Pulmonary artery endothelial cell (primary cell): ENCODE measurements around the gene RAB3IL1. TPM values are rescaled to one million over a fixed set of nuclear protein-coding genes. Genes with fewer than 3 reads are reported as not detected.
"Not testable (repeated sequence)": the region's sequence is repeated elsewhere in the genome, so short reads cannot be mapped to it uniquely, and the experiment has no call there.

Source experiments
- DNase-seq: peaks from one replicate; pipeline ENCODE4 v3.0.0-alpha.2; 2011; ENCODE audit warnings: low read depth, low spot score
- total RNA-seq: library from RNA; depleted of rRNA; stranded (reverse); fragments of >200 nt; gene quantifications from 2 replicates; pipeline ENCODE4 v1.2.3, GENCODE V29; 2014

RAB3IL1 gene
- total RNA-seq, 1 donor from 2014 or later = 0.92 TPM

DNA sequence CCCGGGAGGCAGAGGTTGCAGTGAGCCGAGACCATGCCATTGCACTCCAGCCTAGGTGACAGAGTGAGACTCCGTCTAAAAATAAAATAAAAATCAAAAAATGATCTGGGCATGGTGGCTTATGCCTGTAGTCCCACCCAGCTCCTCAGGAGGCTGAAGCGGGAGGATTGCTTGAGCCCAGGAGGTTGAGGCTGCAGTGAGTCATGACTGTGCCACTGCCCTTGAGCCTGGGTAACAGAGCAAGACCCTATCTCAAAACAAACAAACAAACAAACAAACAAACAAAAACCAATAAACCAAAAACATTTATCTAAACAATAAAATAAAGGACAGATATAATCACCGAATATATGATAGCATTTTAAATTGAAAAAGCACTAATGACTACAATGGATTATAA, 36.3 kb upstream of the RAB3IL1 start:
- not testable (repeated sequence) for DNase-seq

DNA sequence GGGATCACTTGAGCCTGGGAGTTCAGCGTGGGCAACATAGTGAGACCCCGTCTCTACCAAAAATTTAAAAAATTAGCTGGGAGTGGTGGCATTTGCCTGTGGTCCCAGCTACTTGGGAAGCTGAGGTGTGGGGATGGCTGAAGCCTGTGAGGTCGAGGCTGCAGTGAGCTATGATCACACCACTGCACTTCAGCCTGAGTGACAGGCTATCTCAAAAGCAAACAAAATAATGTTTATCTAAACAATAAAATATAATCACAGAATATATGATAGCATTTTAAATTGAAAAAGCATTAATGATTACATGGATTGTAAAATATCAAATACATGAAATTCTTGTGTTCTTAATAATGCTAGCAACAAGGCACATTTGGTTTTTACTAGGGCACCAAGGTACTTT, 35.5 kb upstream of the RAB3IL1 start:
- no peak for DNase-seq

DNA sequence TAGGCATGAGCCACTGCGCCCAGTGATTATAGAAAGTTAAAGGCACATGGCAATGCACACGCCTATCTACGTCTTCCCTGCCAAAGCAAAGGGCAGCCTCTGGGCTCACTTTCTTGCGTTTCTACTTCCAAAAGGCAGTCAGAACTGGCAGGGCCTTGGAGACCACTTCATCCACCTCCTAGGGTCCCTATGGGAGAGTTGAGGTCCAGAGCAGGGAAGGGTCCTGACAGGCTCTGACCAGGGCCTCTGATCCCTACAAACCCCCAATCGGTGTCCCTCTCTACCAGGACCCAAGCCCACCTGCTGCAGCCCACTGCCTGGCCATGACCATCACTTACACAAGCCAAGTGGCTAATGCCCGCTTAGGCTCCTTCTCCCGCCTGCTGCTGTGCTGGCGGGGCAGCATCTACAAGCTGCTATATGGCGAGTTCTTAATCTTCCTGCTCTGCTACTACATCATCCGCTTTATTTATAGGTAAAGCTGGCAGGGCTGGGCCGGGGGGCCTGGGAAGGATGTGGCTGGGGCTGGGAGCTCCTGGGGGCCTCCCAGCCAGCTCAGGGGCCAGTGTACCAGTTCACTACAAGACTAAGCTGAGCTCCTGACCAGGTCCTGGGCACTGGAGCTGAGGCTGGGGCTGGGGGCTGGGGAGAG, 34.2 kb upstream of the RAB3IL1 start:
- DNase-seq = no peak

DNA sequence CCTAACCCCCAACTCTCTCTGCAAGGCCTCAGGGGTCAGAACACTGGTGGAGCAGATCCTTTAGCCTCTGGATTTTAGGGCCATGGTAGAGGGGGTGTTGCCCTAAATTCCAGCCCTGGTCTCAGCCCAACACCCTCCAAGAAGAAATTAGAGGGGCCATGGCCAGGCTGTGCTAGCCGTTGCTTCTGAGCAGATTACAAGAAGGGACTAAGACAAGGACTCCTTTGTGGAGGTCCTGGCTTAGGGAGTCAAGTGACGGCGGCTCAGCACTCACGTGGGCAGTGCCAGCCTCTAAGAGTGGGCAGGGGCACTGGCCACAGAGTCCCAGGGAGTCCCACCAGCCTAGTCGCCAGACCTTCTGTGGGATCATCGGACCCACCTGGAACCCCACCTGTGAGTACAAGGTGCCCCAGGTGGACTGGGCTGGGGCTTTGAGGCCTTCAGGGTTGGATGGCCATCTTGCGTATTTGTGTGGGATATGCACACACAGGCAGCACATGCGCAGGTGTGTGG, 32.7 kb upstream of the RAB3IL1 start, which contains the start of gene BEST1:
Gene BEST1 (plus strand): TSS at position 317 of the 513 bp plus-strand sequence. CDS start 1,456 bp downstream, outside the sequence.
- no peak for DNase-seq

DNA sequence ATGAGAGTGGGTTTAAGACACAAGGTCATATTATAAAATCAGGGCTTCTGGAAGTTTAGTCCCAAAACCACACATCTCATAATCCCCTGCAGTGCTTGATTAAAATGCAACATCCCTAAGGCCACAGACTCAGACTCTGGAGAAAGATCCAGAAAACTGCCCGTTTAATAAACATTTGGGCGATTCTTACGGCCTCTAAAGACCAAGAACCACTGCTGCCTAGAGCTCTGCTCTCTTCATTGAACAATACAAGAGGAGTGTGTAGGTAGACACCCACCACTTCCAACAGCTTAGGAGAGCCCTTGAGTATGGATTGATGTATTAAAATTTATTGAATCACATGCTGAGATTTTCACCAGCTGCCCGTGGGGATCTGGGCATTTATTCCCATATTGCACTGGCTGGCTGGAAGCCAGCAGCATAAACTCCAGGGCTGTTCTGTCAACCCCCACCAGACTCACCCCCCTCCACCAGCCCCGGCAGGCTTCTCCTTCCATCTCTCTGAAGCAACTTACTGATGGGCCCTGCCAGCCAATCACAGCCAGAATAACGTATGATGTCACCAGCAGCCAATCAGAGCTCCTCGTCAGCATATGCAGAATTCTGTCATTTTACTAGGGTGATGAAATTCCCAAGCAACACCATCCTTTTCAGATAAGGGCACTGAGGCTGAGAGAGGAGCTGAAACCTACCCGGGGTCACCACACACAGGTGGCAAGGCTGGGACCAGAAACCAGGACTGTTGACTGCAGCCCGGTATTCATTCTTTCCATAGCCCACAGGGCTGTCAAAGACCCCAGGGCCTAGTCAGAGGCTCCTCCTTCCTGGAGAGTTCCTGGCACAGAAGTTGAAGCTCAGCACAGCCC, 32.0 kb upstream of the RAB3IL1 start:
- DNase-seq = peak; percentile 40

DNA sequence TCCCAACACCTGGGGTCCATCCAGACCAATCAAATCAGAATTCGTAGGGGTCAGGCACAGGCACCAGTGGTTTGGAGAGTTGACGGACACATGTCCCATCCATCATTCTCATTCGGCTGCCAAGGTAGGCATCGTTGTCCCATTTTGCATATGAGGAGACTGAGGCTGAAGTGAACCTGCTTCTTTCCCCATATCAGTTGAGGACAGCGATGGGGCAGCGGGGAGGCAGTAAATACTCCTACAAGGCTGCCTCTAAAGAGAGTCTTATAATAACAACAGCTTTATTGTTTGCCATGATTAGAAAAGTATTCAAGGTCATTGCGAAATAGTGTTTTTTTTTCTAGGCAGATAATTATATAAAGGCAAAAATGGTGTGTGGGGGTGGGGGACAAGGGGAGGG, 31.1 kb upstream of the RAB3IL1 start:
- DNase-seq = no peak

DNA sequence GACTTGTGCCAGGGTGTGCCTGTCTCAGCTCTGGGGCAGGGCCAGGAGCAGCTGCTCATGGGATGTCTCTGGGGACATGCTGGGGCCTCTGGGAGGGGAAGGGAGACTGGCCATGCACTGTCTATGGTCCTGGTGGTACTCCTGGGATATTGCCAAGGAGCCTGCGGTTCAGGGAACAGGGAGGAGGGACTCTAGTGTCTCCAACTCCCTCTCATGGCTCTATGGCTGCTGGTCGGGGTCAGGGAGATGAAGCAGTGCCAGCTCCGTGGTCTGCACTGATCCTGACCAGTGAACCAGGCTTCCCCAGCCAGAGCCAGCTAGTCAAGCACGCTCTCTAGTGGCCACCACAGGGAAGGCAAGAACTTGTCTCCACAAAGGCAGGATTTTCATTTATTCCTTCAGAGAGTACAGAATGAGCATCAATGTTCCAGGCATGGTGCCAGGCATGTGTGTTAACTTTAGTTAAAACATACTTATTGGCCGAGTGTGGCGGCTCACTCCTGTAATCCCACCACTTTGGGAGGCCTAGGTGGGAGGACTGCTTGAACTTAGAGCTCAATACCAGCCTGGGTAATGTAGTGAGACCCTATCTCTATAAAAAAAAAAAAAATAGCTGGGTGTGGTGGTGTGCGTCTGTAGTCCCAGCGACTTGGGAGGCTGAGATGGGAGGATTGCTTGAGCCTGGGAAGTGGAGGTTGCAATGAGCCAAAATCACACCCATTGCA, 30.3 kb upstream of the RAB3IL1 start:
- peak; percentile 57 for DNase-seq

DNA sequence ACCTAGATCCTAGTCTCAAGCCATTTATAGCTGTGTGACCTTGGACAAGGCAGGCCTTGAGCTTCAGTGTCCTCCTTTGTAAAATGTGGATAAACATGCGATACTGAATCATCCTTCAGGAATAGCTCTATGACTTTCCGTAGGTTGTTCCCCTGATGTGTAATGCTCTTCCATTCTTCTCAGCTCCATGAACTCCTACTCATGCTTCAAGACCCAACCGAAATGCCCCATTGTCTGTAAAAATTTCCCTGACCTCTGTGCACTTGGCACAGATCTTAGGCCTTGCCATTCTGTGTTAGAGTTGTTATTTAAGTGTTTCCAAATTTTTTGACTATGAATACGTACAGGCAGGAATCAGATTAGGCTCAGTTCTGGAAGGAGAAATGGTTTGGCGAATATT, 29.5 kb upstream of the RAB3IL1 start:
- no peak for DNase-seq

DNA sequence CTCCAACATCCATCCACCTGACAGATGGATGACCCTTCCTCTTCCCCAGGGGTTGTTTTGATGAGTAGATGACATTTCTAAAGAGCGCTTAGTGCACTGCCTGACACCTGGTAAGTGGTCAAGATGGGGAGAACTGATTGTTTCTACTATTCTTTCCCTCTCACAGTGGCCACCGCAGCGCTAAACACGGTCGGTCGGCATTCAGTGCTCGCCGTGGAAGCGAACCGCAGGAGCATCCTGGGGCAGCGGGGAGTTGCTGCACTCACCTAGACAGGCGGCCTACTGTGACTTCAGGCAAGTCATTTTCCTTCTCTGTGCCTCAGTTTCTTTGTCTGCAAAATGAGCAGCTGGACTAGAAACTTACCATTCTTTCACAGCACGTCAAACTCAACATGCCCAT, 27.8 kb upstream of the RAB3IL1 start:
- no peak for DNase-seq

DNA sequence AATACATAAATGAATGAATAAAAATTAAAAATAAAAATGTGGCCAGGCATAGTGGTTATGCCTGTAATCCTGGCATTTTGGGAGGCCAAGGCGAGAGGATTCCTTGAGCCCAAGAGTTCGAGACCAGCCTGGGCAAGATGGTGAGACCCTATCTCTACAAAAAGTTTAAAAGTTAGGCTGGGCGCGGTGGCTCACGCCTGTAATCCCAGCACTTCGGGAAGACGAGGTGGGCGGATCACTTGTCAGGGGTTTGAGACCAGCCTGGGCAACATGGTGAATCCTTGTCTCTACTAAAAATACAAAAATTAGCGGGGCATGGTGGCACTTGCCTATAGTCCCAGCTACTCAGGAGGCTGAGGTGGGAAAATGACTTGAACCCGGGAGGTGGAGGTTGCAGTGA, 23.1 kb upstream of the RAB3IL1 start:
- DNase-seq = no peak

DNA sequence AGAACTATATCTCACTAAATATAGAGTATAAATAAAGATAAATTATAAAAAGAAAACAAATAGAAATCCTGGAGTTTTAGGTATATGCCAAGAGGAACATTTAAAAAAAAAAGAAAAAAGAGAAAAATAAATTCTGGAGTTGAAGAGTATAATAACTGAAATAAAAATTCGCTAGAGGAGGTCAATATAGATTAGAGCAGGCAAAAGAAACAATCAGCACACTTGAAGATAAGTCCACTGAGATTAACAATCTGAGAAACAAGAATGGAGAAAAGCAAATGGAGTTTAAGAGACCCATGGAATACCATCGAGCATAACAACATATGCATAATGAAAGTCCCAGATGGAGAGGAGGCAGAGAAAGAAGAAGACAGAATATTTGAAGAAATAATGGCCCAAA, 18.5 kb upstream of the RAB3IL1 start:
- no peak for DNase-seq

DNA sequence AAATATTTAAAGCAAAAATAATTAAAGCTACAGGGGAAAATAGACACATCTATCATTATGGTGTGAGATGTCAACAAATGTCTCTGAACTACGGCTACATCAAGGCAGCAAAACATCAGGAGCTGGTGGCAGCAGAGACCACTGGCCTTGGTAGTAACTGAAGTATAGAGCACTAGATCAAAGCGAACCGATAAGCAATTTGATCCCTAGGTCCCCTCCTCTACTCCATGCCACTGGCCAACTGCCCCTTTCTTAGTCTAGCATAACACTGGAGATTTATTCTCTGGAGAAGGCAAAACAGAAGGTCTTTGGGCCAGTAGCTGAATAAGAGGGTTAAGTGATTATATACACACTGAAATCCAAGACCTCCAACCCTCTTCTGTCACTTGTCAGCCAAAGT, 13.6 kb upstream of the RAB3IL1 start:
- DNase-seq = no peak

DNA sequence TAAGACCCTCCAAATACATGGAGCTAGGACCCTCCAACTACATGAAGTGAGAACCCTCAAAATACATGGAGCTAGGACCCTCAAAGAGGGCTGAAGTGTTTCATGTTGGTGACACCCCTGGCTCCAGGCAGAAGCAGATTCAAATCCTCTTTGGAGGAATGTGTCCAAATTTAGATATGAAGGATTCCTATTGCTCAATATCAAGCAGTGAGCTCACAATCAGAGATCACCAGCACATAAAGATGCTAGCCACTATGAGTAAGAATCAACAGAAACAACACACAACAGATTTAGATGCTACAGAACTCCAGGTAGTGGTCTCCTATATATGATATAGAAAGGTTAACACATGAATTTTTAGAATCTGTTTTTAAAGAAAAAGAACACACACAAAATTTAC, 11.2 kb upstream of the RAB3IL1 start:
- DNase-seq = no peak

DNA sequence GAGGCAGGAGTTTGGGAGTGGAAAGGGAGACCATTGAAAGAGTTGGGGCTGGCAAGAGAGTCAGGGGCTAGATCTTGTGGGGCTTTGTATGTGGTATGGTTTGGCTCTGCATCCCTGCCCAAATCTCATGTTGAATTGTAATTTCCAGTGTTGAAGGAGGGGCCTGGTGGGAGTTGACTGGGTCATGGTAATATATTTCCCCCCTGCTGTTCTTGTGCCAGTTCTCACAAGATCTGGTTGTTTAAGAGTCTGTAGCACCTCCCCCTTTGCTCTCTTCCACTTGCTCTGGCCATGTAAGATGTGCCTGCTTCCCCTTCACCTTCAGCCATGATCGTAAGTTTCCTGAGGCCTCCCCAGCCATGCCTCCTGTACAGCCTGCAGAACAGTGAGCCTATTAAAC, 10.1 kb upstream of the RAB3IL1 start:
- DNase-seq = no peak

DNA sequence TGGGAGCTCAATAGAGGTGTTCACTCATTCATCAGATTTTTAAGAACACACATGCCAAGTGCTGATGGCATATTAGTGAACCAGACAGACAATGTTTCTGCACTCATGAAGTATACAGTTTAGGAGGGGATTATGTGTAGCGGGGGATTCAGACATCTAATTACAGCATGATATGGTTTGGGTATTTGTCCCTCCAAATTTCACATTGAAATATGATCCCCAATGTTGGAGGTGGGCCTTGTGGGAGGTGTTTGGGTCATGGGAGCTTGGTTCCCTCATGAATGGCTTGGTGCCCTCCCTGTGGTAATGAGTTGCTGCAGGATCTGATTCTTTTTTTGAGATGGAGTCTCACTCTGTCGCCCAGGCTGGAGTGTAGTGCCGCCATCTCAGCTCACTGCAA, 8.9 kb upstream of the RAB3IL1 start:
- DNase-seq = no peak

DNA sequence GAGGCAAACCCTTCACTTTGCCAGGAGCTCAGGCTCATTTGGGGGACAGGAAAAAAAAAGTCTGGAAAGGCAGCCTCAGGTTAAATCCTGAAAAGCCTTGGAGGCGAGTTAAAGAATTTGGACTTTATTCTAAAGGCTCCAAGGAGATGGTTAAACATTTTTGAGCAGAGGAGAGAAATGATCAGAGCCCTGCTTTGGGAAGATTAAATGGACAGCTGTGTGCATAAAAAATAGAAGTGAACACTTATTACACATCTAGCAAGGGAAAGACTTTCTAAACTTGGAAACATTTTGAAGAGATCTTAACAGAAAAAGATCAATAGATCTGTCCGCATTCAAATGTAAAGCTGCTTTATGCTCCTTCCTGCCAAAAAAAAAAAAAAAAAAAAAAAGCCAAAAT, 8.4 kb upstream of the RAB3IL1 start:
- no peak for DNase-seq

DNA sequence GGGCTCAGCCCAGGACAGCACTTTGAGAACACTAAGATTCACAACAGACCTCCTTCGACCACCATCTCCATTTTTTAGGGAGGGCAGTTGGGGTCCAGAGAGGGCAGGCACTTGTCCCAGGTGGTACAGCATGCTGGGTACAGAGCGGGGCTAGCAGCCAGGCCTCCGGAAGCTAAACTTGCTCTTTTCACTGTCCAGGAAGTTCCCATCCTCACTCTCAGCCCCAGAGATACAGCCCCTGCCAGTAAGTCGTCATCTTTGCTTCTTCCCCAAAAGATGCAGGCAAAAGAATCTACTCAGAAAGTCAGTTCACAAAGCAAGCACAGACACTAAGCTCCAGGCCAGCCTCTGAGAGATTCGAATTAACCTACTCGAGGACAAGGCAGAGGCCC, 6.7 kb upstream of the RAB3IL1 start:
- no peak for DNase-seq

DNA sequence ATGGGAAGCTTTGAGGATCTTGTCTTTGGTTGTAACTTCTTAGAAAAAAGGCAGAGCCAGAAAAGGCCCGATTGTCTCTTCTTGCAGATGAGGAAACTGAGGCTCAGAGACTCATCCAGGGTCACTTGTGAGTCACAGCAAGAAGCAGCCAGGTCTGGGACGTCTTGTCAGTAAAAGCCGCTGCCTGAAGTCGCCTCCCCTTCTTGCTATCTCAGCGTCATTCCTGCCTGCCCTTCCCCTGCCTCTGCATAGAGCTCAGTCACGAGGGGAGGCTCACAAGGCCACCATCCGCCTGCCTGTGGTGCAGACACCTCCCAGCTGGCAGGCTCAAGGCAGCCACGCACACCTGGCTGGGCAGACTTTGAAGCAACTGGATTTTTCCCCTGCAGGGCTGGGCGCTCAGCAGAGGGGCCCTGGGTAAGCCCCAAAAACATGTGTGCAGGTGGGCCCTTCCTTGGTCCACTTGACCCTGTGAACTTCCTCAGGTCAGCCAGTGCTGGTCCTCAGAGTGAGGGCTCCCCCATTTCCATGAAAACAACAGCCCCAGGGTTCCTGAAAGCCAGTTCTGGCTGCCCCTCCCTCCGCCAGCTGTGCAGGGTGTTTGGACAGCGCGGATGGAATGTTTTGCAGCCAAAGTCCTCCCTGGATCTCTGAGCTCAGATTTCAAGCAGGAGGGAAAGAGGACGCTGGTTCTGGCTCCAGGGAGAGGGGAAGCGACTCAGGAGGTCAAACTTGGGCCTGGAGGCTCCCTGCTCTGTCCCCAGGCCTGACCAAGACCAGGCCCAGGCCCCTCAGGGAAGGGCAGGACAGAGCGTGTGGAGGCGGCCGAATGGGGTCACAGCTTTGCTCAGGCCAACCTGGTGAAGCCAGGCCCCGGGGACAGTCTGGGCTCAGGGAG, 6.0 kb upstream of the RAB3IL1 start:
- no peak for DNase-seq

DNA sequence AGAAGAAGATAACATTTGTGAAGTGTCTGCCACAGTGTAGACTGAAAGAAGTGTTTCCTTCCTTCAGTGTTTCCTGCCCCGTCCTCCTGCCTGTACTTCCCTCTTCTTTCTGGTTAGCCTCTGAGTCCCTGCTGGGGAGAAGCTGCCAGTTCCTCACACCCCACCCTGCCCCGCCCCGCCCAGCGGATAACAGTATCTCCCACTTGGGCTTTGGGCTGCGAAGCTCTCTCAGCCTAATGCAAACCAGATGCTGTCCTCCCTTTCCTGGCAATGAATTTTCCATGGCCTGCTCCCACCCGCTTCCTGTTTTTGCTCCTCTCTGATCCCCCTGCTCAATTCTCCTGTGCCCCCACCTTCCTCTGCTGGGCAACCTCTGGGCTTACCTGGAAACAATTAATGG, 5.2 kb upstream of the RAB3IL1 start:
- no peak for DNase-seq

DNA sequence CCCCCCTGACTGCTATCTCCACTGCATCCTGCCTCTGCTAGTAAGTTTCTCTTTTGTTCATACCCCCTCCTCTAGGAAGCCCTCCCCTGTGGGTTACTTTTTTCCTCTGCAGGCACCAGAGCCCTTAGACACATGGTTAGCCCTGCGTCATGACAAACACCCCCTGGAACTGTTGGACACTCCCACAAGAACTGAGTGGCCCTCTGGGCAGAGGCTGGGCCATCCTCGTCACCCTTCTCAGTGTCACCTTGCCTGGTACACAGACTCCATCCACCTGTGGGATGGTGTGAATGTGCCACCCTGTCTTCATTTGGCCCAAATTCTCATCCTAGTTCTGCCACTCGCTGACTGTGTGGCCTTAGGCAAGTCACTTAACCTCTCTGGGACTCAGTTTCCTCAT, 4.1 kb upstream of the RAB3IL1 start:
- no peak for DNase-seq
